Measurements from ENCODE around the gene RFLNA. TPM values are rescaled to one million over a fixed set of nuclear protein-coding genes. Genes with fewer than 3 reads are reported as not detected.

The RFLNA gene
- total RNA-seq, 2 donors from 2014 or later, result 2.0 to 6.5 TPM

- peaks cover 9% of the 10 kb centered on the region for H3K9me3 ChIP-seq
- DNase-seq (ENCODE audit: low spot score) (no peak), ATAC-seq (ENCODE audit: insufficient number of reproducible peaks, low FRiP score, low read depth) (peak; percentile 26)
- peak overlapping the region; percentile 33 for H3K4me3 ChIP-seq
- no peak for TF ChIP-seq CTCF (IDR thresholded peaks at IDR 0.05)
- peaks cover 7 to 24% of the 10 kb centered on the region in 2 donors for H3K4me1 ChIP-seq (ENCODE audit: control insufficient read depth in 1 of 2, low read depth in 2 of 2)
- H3K27ac ChIP-seq, result peak overlapping the region in 1 of 2 donors; percentile 35
- no peaks in the 10 kb centered on the region for H3K36me3 ChIP-seq
- H3K27me3 ChIP-seq (replicated peaks; ENCODE audit: insufficient read depth), result no peaks in the 10 kb centered on the region
Measured at GRCh38 chr12:124283326-124283725, 11.6 kb upstream of the RFLNA start.

- DNase-seq (ENCODE audit: low spot score), result no peak
- Histone ChIP-seq H3K27me3 (replicated peaks; ENCODE audit: insufficient read depth) (no peaks in the 10 kb centered on the region), H3K4me1 (ENCODE audit: control insufficient read depth in 1 of 2, low read depth in 2 of 2) (peaks cover 9 to 27% of the 10 kb centered on the region in 2 donors), H3K9me3 (peaks cover 9% of the 10 kb centered on the region), H3K36me3 (no peaks in the 10 kb centered on the region), H3K27ac (no peak overlapping the region), H3K4me3 (no peak overlapping the region)
- no peak for TF ChIP-seq CTCF (IDR thresholded peaks at IDR 0.05)
- no peak for ATAC-seq (ENCODE audit: insufficient number of reproducible peaks, low FRiP score, low read depth)
Measured at GRCh38 chr12:124284368-124284767, 10.5 kb upstream of the RFLNA start.

GRCh38 chr12:124286414-124286813 is 8.5 kb upstream of the RFLNA start:
- ATAC-seq (ENCODE audit: insufficient number of reproducible peaks, low FRiP score, low read depth) (no peak), DNase-seq (ENCODE audit: low spot score) (no peak)
- no peaks in the 10 kb centered on the region for H3K27me3 ChIP-seq (replicated peaks; ENCODE audit: insufficient read depth)
- H3K4me1 ChIP-seq (ENCODE audit: control insufficient read depth in 1 of 2, low read depth in 2 of 2), result peaks cover 18 to 31% of the 10 kb centered on the region in 2 donors
- H3K9me3 ChIP-seq, result peaks cover 9% of the 10 kb centered on the region
- H3K4me3 ChIP-seq, result no peak overlapping the region
- no peaks in the 10 kb centered on the region for H3K36me3 ChIP-seq
- TF ChIP-seq CTCF (IDR thresholded peaks at IDR 0.05), result no peak
- H3K27ac ChIP-seq, result no peak overlapping the region

- ATAC-seq (ENCODE audit: insufficient number of reproducible peaks, low FRiP score, low read depth), result no peak
- no peak for DNase-seq (ENCODE audit: low spot score)
- no peaks in the 10 kb centered on the region for H3K36me3 ChIP-seq
- H3K27ac ChIP-seq, result no peak overlapping the region
- no peak for TF ChIP-seq CTCF (IDR thresholded peaks at IDR 0.05)
- H3K27me3 ChIP-seq (replicated peaks; ENCODE audit: insufficient read depth), result no peaks in the 10 kb centered on the region
- peaks cover 9% of the 10 kb centered on the region for H3K9me3 ChIP-seq
- peaks cover 18 to 31% of the 10 kb centered on the region in 2 donors for H3K4me1 ChIP-seq (ENCODE audit: control insufficient read depth in 1 of 2, low read depth in 2 of 2)
- no peak overlapping the region for H3K4me3 ChIP-seq
Measured at GRCh38 chr12:124286971-124287370, 7.9 kb upstream of the RFLNA start.

GRCh38 chr12:124289634-124290600 is 5.0 kb upstream of the RFLNA start:
- no peaks in the 10 kb centered on the region for H3K36me3 ChIP-seq

More at GRCh38 chr12:124289634-124290600, 5.0 kb upstream of the RFLNA start:
- peak overlapping the region; percentile 52 for H3K4me3 ChIP-seq
- peak overlapping the region in 1 of 2 donors; percentile 13 for H3K27ac ChIP-seq
- ATAC-seq (ENCODE audit: insufficient number of reproducible peaks, low FRiP score, low read depth), result peak; percentile 62
- DNase-seq (ENCODE audit: low spot score), result no peak
- no peaks in the 10 kb centered on the region for H3K27me3 ChIP-seq (replicated peaks; ENCODE audit: insufficient read depth)
- H3K4me1 ChIP-seq (ENCODE audit: control insufficient read depth in 1 of 2, low read depth in 2 of 2), result peaks cover 10 to 22% of the 10 kb centered on the region in 2 donors
- H3K9me3 ChIP-seq, result peaks cover 2% of the 10 kb centered on the region
- no peak for TF ChIP-seq CTCF (IDR thresholded peaks at IDR 0.05)

Measured in thoracic aorta (tissue), 2 donors.